Ramos (cell line): ENCODE data around the gene LMO7.
"Not testable (repeated sequence)": the region's sequence is repeated elsewhere in the genome, so short reads cannot be mapped to it uniquely, and the experiment has no call there.

Experiments
- in situ Hi-C: fragments of 300-500 bp; cut with MboI; formaldehyde crosslinking; loops from one replicate; pipeline ENCODE4 v1.14.3; 2022; ENCODE audit warnings: low sequenced_read_pairs; ENCODE audit not compliant: unreplicated experiment

Gene LMO7

GRCh38 chr13:75645141-75645540 is 9.0 kb downstream of the LMO7 start:
- in situ Hi-C loops = no loop called here

- in situ Hi-C loops = no loop called here
Measured at GRCh38 chr13:75647126-75647784, 11.1 kb downstream of the LMO7 start.

GRCh38 chr13:75648446-75648845 is 12.3 kb downstream of the LMO7 start:
- in situ Hi-C loops = no loop called here

GRCh38 chr13:75651013-75651412 is 14.9 kb downstream of the LMO7 start:
- in situ Hi-C loops = no loop called here

- in situ Hi-C loops = no loop called here
Measured at GRCh38 chr13:75652726-75653125, 16.6 kb downstream of the LMO7 start.

- in situ Hi-C loops = no loop called here
Measured at GRCh38 chr13:75656425-75656989, 20.4 kb downstream of the LMO7 start.

- in situ Hi-C loops = no loop called here
Measured at GRCh38 chr13:75657111-75657510, 21.0 kb downstream of the LMO7 start.

GRCh38 chr13:75660694-75661093 is 24.6 kb downstream of the LMO7 start:
- in situ Hi-C loops = no loop called here

GRCh38 chr13:75661443-75661842 is 25.3 kb downstream of the LMO7 start:
- in situ Hi-C loops = no loop called here

GRCh38 chr13:75666646-75667351 is 30.7 kb downstream of the LMO7 start:
- in situ Hi-C loops = no loop called here

- in situ Hi-C loops = no loop called here
Measured at GRCh38 chr13:75669706-75670105, 33.6 kb downstream of the LMO7 start.

- in situ Hi-C loops = no loop called here
Measured at GRCh38 chr13:75670496-75670895, 34.4 kb downstream of the LMO7 start.

- in situ Hi-C loops = no loop called here
Measured at GRCh38 chr13:75675421-75675820, 39.3 kb downstream of the LMO7 start.

GRCh38 chr13:75679459-75679858 is 43.3 kb downstream of the LMO7 start:
- in situ Hi-C loops = no loop called here

- in situ Hi-C loops = not testable (repeated sequence)
Measured at GRCh38 chr13:75680251-75680650, 44.1 kb downstream of the LMO7 start.

- in situ Hi-C loops = no loop called here
Measured at GRCh38 chr13:75682326-75682725, 46.2 kb downstream of the LMO7 start.

GRCh38 chr13:75685239-75685697 is 49.1 kb downstream of the LMO7 start:
- in situ Hi-C loops = no loop called here

GRCh38 chr13:75687150-75687763 is 51.1 kb downstream of the LMO7 start:
- in situ Hi-C loops = no loop called here

- in situ Hi-C loops = loop anchor here (5.0 kb wide), 1 partner anchor 783 kb away; no protein-coding TSS in a partner anchor
Measured at GRCh38 chr13:75689686-75690085, 53.6 kb downstream of the LMO7 start.

- in situ Hi-C loops = loop anchor here (5.0 kb wide), 1 partner anchor 782 kb away; no protein-coding TSS in a partner anchor
Measured at GRCh38 chr13:75690607-75691006, 54.5 kb downstream of the LMO7 start.

- in situ Hi-C loops = loop anchor here (5.0 kb wide), 1 partner anchor 781 kb away; no protein-coding TSS in a partner anchor
Measured at GRCh38 chr13:75691183-75691582, 55.1 kb downstream of the LMO7 start.
